Parathyroid adenoma (tissue), 2 donors: ENCODE data around the gene CALML6.

Source experiments
- H2AFZ ChIP-seq: fragments of 300-600 bp; sonication (generic); one replicate; pipeline ENCODE4 v1.7.0; 2017; ENCODE audit warnings: antibody characterized with exemption, mild to moderate bottlenecking
- H3K27ac ChIP-seq: fragments of 300-600 bp; sonication (generic); one replicate; pipeline ENCODE4 v1.7.0; 2017
- H3K27me3 ChIP-seq: fragments of 300-600 bp; sonication (generic); one replicate; pipeline ENCODE4 v1.7.0; 2017; ENCODE audit warnings: low read length; ENCODE audit not compliant: control insufficient read depth, insufficient read depth
- H3K36me3 ChIP-seq: fragments of 300-600 bp; sonication (generic); one replicate; pipeline ENCODE4 v1.7.0; 2017; ENCODE audit warnings: low read length; ENCODE audit not compliant: control insufficient read depth, insufficient read depth
- H3K4me1 ChIP-seq: fragments of 300-600 bp; sonication (generic); one replicate; pipeline ENCODE4 v1.7.0; 2017; ENCODE audit warnings: control low read depth
- H3K4me2 ChIP-seq: fragments of 300-600 bp; sonication (generic); one replicate; pipeline ENCODE4 v1.7.0; 2017; ENCODE audit warnings: low read length
- H3K4me3 ChIP-seq: fragments of 300-600 bp; sonication (generic); one replicate; pipeline ENCODE4 v1.7.0; 2017; ENCODE audit warnings: low read depth, low read length
- H3K79me2 ChIP-seq: fragments of 300-600 bp; sonication (generic); one replicate; pipeline ENCODE4 v1.7.0; 2017; ENCODE audit warnings: control low read depth
- H3K9ac ChIP-seq: fragments of 300-600 bp; sonication (generic); one replicate; pipeline ENCODE4 v1.7.0; 2017; ENCODE audit warnings: mild to moderate bottlenecking
- H3K9me3 ChIP-seq: fragments of 300-600 bp; sonication (generic); one replicate; pipeline ENCODE4 v1.7.0; 2017; ENCODE audit warnings: low read length; ENCODE audit not compliant: control insufficient read depth
- CTCF ChIP-seq: fragments of 300-600 bp; sonication (generic); IDR thresholded peaks from one replicate; pipeline ENCODE4 v1.7.0; 2017; ENCODE audit warnings: antibody characterized with exemption, mild to moderate bottlenecking
- donor health status: primary hyperparathyroidism.

CALML6 gene

GRCh38 chr1:1892079-1892762, 22.8 kb upstream of the CALML6 start:
- H3K79me2 ChIP-seq: peaks cover 16% of the 10 kb centered on the region
- no peaks in the 10 kb centered on the region for H3K27me3 ChIP-seq
- no peak for TF ChIP-seq CTCF
- H2AFZ ChIP-seq: peak overlapping the region; percentile 79
- H3K9ac ChIP-seq: no peak overlapping the region
- peaks cover 3% of the 10 kb centered on the region for H3K4me1 ChIP-seq
- H3K36me3 ChIP-seq: no peaks in the 10 kb centered on the region
- peak overlapping the region; percentile 91 for H3K4me2 ChIP-seq
- H3K4me3 ChIP-seq: peak overlapping the region; percentile 69
- H3K27ac ChIP-seq: peak overlapping the region; percentile 19
- no peaks in the 10 kb centered on the region for H3K9me3 ChIP-seq

- TF ChIP-seq CTCF: no peak
- Histone ChIP-seq H3K9me3 (no peaks in the 10 kb centered on the region), H2AFZ (no peak overlapping the region), H3K27me3 (no peaks in the 10 kb centered on the region), H3K36me3 (no peaks in the 10 kb centered on the region), H3K4me1 (peaks cover 3% of the 10 kb centered on the region), H3K4me3 (no peak overlapping the region), H3K79me2 (peaks cover 15% of the 10 kb centered on the region), H3K4me2 (no peak overlapping the region), H3K9ac (no peak overlapping the region), H3K27ac (no peak overlapping the region)
These were observed 22.3 kb upstream of the CALML6 start for GRCh38 chr1:1892763-1893120.

GRCh38 chr1:1893291-1893985, 21.6 kb upstream of the CALML6 start:
- Histone ChIP-seq H2AFZ (no peak overlapping the region), H3K27ac (no peak overlapping the region), H3K4me1 (peaks cover 3% of the 10 kb centered on the region), H3K27me3 (no peaks in the 10 kb centered on the region), H3K79me2 (peaks cover 11% of the 10 kb centered on the region), H3K4me3 (no peak overlapping the region), H3K9me3 (no peaks in the 10 kb centered on the region), H3K36me3 (no peaks in the 10 kb centered on the region), H3K9ac (no peak overlapping the region), H3K4me2 (no peak overlapping the region)
- TF ChIP-seq CTCF: no peak

- Histone ChIP-seq H3K4me2 (no peak overlapping the region), H2AFZ (no peak overlapping the region), H3K4me1 (peaks cover 3% of the 10 kb centered on the region), H3K27me3 (no peaks in the 10 kb centered on the region), H3K4me3 (no peak overlapping the region), H3K9me3 (no peaks in the 10 kb centered on the region), H3K9ac (no peak overlapping the region), H3K36me3 (no peaks in the 10 kb centered on the region), H3K79me2 (peaks cover 7% of the 10 kb centered on the region), H3K27ac (no peak overlapping the region)
- no peak for TF ChIP-seq CTCF
These were observed 21.1 kb upstream of the CALML6 start for GRCh38 chr1:1893997-1894353.
